Activated naive CD4-positive, alpha-beta T cell (primary cell): Measurements from ENCODE around the gene SPON1.
A peak's percentile ranks its signal among the peaks of the same experiment; 100 is the strongest.
"Not testable (repeated sequence)": the region's sequence is repeated elsewhere in the genome, so short reads cannot be mapped to it uniquely, and the experiment has no call there.

Source experiments
- DNase-seq, 4 experiments: peaks; one replicate each; lab custom pipeline; 2025; lab: John Stamatoyannopoulos, UW

SPON1 gene

GRCh38 chr11:13962562-13963168 is at the start of gene SPON1:
SPON1 (plus strand) TSS chr11:13962723; CDS start chr11:13962905, 182 bp downstream.
- peak in 2 of 4 experiments; percentile 17 to 53 for DNase-seq

GRCh38 chr11:13917264-13917663 is 45.3 kb upstream of the SPON1 start:
- DNase-seq, result no peak

DNA sequence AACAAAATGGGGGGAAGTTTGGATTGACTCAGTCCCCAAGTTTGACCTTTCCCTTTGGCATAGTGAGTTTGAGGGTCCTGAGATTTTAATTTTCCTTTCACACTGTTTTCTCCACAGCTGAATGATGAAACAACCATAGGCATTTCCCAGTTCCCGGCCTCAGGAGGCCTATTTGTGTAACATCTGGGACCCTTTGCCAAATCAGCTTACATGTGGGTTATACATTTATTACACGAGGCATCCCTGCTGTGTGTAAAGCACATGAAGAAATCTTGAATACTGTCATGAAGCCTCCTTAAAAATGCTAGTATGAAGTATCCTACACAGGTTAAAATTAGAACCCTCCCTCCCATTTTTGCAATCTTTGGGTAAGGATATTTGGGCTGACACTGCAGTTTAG is 44.6 kb upstream of the SPON1 start:
- DNase-seq, result no peak

DNA sequence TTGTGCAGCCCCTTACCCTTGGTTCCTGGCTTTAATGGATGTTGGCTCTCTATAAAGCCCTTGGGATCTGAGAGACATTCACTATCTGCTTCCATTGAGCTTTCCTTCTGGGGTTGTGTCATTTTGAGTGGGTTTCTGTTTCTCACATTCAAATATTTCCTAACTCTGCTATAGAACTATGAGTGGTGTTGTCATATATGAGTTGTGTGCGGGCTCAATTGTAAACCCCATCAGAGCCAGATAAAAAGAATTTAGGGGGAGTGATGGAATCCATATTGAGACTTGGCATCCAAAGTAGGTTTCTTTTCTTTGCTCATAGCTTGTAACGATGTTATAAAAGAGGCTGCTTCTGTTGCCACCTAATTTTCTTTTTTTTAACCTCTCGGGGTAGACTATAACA is 41.8 kb upstream of the SPON1 start:
- DNase-seq, result no peak

DNA sequence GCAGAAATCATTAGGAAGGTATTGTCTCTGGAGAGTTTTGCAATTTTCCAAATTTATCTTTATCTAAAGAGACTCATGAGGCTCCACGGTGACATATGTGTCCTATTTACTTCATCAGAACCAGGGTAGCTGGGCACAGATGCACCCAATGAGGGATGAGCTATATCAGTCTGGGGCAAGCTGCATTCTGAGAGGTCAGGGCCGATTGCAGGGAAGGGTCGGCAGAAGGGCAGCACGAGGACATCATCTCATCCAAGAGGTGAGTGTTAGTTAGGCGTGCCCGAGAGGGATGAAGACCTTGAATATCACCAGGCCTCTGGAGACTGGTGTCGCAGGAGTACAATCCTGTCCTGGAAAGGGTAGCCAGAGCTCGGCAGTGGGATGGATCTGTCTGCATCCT is 41.0 kb upstream of the SPON1 start:
- DNase-seq, result no peak

GRCh38 chr11:13923182-13923581 is 39.3 kb upstream of the SPON1 start:
- DNase-seq, result no peak

DNA sequence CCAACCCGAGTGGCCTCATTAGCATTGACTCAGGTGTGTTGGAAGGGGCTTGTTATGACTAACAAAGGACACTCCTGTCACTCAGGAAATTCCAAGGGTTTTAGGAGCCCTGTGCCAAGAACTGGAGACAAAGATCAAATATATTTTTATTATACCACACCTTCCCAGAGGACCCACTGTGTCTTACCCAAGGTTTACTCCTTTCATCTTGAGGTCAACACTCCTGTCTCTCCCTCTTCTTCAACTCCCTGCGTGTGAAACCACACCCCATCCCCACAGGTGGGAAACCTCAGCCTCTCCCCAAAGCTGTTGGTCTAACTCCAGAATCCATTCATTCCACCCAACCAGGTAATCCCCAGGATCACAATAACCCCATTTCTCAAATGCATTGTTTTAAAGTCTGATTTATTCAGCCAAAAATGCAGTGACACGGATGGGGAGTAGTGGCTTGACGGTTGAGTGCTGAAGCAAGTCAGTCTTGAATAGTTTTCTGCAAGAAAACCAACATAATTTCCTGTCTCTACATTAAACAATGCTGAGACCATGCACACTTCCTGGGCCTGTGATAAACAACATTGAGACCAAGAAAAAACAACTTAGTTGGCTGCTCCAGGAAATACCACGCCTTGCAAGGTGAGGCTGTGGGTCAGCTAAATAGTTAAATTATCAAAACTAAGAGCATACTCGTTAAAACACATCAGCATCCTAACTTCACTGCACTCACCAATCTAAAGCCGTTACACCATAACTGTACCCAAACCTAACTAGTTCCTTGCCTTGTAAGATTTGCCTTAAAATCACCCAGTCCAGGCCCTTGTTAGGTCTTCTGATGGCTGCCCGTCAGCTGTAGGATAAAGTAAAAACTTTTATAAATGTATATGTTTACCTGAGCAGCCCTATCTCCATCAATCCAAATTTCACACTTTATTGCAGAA is 38.5 kb upstream of the SPON1 start:
- no peak for DNase-seq

DNA sequence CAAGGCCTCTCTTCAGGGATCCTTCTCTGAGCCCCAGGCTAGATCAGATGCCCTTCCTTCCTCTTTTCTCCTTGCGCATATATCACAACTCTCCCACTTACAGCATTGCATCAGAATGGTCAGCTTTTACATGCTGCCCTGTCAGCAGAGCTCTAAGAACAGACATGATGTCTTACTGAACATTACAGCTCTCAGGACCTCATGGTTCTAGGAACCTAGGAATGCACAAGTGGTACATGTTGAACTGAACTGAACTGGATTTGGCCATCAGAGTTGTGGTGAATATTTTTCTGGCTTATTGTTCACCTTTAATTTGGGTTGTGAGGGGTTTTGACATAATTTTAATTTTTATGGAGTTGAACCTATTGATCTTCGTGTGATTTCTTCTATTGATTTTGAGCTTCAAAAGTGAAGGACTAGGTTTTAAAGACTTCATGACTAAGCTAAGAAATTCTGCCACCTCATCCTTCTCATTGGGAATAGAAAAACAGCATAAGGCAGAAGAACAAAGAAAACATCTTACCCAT is 37.7 kb upstream of the SPON1 start:
- DNase-seq, result no peak

GRCh38 chr11:13926366-13926765 is 36.2 kb upstream of the SPON1 start:
- DNase-seq, result not testable (repeated sequence)

DNA sequence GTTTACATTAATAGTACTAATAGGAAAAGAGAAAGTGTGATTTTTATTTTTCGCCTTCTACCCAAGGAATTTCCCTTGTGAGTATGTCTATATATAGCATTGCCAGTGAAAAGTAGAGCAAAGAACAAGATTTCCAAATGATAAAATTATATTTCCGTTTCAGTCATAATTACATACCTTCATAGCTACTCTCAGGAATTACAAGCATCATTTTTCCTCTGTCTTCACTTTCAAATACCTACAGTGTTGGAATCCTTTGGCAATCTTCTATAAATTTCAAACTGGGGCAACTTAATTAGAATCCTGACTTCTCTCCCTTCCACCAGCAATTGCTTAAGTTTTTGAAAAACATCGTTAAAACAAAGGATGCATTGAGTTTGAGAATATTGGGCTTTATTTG is 35.5 kb upstream of the SPON1 start:
- no peak for DNase-seq

DNA sequence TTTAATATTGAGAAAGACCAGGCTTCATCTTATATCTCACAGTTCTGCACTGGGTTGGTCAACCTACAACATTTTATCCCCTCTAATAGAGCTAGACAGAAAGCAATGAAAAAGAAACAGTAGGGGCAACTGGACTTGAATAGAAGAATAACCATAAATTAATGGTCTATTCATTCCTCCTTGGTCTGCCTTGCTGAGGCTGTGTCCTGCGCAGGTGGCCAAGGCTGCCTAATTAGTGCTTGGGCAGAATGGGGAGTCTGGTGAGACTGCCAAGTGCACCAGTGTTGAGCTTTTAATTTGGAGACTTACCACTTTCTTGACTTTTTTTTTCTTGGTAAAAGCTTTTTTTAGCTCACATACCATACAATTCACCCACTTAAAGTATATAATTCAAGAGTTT is 35.0 kb upstream of the SPON1 start:
- DNase-seq, result no peak

- no peak for DNase-seq
Measured at GRCh38 chr11:13928566-13929251, 33.8 kb upstream of the SPON1 start.

- no peak for DNase-seq
Measured at GRCh38 chr11:13929395-13929891, 33.1 kb upstream of the SPON1 start.

- DNase-seq, result no peak
Measured at GRCh38 chr11:13931356-13931755, 31.2 kb upstream of the SPON1 start.

DNA sequence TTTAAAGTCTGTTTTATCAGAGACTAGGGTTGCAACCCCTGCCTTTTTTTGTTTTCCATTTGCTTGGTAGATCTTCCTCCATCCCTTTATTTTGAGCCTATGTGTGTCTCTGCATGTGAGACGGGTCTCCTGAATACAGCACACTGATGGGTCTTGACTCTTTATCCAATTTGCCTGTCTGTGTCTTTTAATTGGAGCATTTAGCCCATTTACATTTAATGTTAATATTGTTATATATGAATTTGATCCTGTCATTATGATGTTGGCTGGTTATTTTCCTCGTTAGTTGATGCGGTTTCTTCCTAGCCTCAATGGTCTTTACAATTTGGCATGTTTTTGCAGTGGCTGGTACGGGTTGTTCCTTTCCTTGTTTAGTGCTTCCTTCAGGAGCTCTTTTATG is 25.4 kb upstream of the SPON1 start:
- not testable (repeated sequence) for DNase-seq

GRCh38 chr11:13938829-13939228 is 23.7 kb upstream of the SPON1 start:
- peak in 2 of 4 experiments; percentile 37 to 60 for DNase-seq

- no peak for DNase-seq
Measured at GRCh38 chr11:13939961-13940906, 22.3 kb upstream of the SPON1 start.

- DNase-seq, result no peak
Measured at GRCh38 chr11:13940907-13941256, 21.6 kb upstream of the SPON1 start.

- no peak for DNase-seq
Measured at GRCh38 chr11:13941775-13942174, 20.7 kb upstream of the SPON1 start.

- DNase-seq, result no peak
Measured at GRCh38 chr11:13942378-13942777, 20.1 kb upstream of the SPON1 start.

- no peak for DNase-seq
Measured at GRCh38 chr11:13942971-13943381, 19.5 kb upstream of the SPON1 start.
